Activated CD8-positive, alpha-beta T cell treated with anti-CD3 and anti-CD28 coated beads, Interleukin-2, amount 10 ng/mL, durations not matched to agents 7 days and 5 days (primary cell): ENCODE results near the gene PTPRE. TPM values are rescaled to one million over a fixed set of nuclear protein-coding genes. Genes with fewer than 3 reads are reported as not detected.

Experiments
- ATAC-seq: fragments of 150-1000 bp; cut with Tn5 transposase; one replicate; pipeline ENCODE4 v1.10.0; 2021; ENCODE audit warnings: moderate library complexity
- CTCF ChIA-PET: fragments of 350-600 bp; sonication (Branson Sonifier 250); formaldehyde crosslinking; loops from one replicate; lab custom pipeline; 2021; ENCODE audit warnings: antibody characterized with exemption; lab: Charles Lee
- POLR2A ChIA-PET: fragments of 350-600 bp; sonication (Branson Sonifier 250); formaldehyde crosslinking; loops from one replicate; lab custom pipeline; 2021; ENCODE audit warnings: antibody characterized with exemption; lab: Charles Lee
- DNase-seq: peaks from one replicate; pipeline ENCODE4 v3.0.0-alpha.2; 2020
- H3K27ac Mint-ChIP-seq: one replicate; pipeline ENCODE4 v1.8.0; 2021; ENCODE audit warnings: mild to moderate bottlenecking, mixed read lengths
- H3K27me3 Mint-ChIP-seq: one replicate; pipeline ENCODE4 v1.8.0; 2021; ENCODE audit warnings: low read depth, mixed read lengths
- H3K36me3 Mint-ChIP-seq: one replicate; pipeline ENCODE4 v1.8.0; 2021; ENCODE audit warnings: low read depth, mixed read lengths
- H3K4me1 Mint-ChIP-seq: one replicate; pipeline ENCODE4 v1.8.0; 2021; ENCODE audit warnings: low read depth, mixed read lengths
- H3K4me3 Mint-ChIP-seq: one replicate; pipeline ENCODE4 v1.8.0; 2021; ENCODE audit warnings: mild to moderate bottlenecking, mixed read lengths
- H3K9me3 Mint-ChIP-seq: one replicate; pipeline ENCODE4 v1.8.0; 2022; ENCODE audit warnings: mixed read lengths; ENCODE audit not compliant: insufficient read depth
- total RNA-seq, 2 experiments: library from RNA; stranded (reverse); gene quantifications; one replicate each; pipeline ENCODE4 v1.2.3, GENCODE V29; 2021

PTPRE gene
- total RNA-seq, 2 experiments from 2014 or later: 21.4 to 24.5 TPM

DNA sequence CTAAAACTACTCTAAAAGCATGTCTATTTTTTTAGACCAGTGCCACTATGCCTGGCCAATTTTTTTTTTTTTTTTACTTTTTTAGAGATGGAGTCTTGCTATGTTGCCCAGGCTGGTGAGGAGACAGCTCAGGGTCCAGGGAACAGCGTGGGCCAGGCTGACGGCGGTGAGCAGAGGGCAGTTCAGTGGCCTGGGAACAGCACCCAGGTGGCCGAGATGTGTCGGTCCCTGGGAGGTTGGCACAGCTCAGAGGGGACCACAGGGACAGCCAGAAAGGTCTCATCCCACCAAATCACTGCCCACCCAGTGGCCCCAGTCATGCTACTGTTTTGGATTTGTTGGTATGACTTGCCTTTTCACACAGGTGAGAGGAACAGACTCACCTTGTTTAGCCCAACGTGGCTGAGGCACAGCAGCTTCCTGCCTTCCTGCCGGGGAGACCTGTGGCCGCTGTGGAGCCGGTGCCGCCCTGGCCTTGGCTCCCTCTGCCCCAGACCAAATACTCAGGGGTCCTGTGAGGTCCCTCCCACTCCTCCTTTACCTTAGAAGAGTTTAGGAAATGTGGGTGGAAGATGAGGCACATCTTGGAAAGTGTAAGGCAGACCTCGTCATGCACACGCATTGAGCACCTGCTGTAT is 109.6 kb downstream of the PTPRE start:
- no peak overlapping the region for H3K4me3 Mint-ChIP-seq
- H3K27ac Mint-ChIP-seq: no peak overlapping the region
- H3K36me3 Mint-ChIP-seq: no peaks in the 10 kb centered on the region
- H3K27me3 Mint-ChIP-seq: no peaks in the 10 kb centered on the region
- POLR2A ChIA-PET: no interaction called here
- CTCF ChIA-PET: interaction anchor here (0.7 to 1.4 kb wide), 5 partner anchors 20 to 109 kb away, joined by 3 to 7 read pairs (median 3); partner anchors contain the start of gene PTPRE
- ATAC-seq (no peak), DNase-seq (no peak)
- H3K4me1 Mint-ChIP-seq: peaks cover 4% of the 10 kb centered on the region
- H3K9me3 Mint-ChIP-seq: no peaks in the 10 kb centered on the region

DNA sequence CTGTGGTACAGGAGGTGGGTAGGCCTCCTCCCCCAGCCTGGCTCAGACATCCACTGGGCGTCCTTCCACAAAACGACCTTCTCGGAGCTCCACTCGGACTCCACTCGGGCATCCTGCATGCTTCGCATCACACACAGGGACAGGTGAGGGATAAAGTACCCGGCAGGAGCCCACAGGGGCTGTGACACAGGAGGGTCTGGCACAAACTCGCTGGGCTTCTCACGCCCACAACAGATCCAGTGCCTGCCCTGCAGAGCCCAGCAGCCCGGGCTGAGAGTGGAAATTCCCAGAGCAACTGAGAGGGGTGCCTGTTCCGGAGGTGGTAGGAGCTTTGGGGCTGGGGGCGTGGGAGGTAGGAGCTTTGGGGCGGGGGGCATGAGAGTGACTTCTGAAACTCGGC is 110.9 kb downstream of the PTPRE start:
- Mint-ChIP-seq H3K4me3 (no peak overlapping the region), H3K27ac (no peak overlapping the region), H3K9me3 (no peaks in the 10 kb centered on the region), H3K36me3 (no peaks in the 10 kb centered on the region), H3K27me3 (no peaks in the 10 kb centered on the region), H3K4me1 (peaks cover 3% of the 10 kb centered on the region)
- DNase-seq (no peak), ATAC-seq (no peak)
- ChIA-PET POLR2A (no interaction called here), CTCF (interaction anchor here (0.5 to 1.5 kb wide), 3 partner anchors 16 to 228 kb away, joined by 3 to 5 read pairs (median 3); no protein-coding TSS in a partner anchor)

DNA sequence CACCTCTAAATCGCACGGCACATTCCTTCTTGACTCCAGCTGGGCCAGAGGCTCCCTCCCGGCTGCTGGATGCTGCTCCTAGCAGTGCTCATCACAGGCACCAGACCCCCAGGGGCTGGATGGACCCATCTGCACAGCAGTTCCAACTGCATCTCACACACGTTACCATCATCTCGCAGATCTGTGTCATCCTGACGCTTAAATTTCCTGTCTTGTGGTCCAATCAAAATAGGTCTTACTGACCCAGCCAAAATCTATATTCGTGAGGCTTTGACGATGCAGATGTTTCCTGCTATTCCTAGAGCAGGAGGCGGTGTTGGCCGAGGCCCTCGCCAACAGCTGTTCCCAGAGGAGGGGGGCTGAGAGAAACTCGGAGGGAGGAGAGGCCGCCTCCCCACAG is 111.3 kb downstream of the PTPRE start:
- no peak overlapping the region for H3K27ac Mint-ChIP-seq
- peaks cover 3% of the 10 kb centered on the region for H3K4me1 Mint-ChIP-seq
- H3K9me3 Mint-ChIP-seq: no peaks in the 10 kb centered on the region
- H3K27me3 Mint-ChIP-seq: no peaks in the 10 kb centered on the region
- ChIA-PET POLR2A (no interaction called here), CTCF (interaction anchor here (0.5 to 1.5 kb wide), 4 partner anchors 15 to 227 kb away, joined by 3 to 5 read pairs (median 3); no protein-coding TSS in a partner anchor)
- DNase-seq: no peak
- H3K4me3 Mint-ChIP-seq: no peak overlapping the region
- H3K36me3 Mint-ChIP-seq: no peaks in the 10 kb centered on the region
- ATAC-seq: no peak

DNA sequence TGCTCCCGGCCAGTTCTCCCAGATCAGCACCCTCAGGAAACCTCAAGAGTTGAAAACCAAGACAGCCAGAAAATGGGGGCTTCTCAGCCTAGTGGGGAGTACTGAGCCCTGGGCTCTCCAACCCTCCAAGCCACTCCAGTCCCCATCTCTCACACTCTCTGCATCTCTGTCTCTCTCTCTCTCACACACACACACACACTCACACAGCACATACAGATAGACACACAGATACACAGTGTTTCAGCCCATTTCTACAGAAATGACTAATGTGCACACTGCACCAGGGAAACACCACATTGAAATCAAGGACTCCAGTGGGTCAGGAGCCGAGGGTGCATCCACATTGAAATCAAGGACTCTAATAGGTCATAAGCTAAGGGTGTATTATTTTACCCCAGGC is 111.8 kb downstream of the PTPRE start:
- no peak for ATAC-seq
- CTCF ChIA-PET: interaction anchor here (0.6 to 1.5 kb wide), 2 partner anchors 17 to 25 kb away, joined by 3 to 5 read pairs; no protein-coding TSS in a partner anchor

GRCh38 chr10:128022261-128023196 is 115.6 kb downstream of the PTPRE start:
- H3K36me3 Mint-ChIP-seq: no peaks in the 10 kb centered on the region
- ChIA-PET POLR2A (no interaction called here), CTCF (interaction anchor here (1.4 to 3.5 kb wide), 2 partner anchors 11 to 13 kb away, joined by 5 to 12 read pairs; no protein-coding TSS in a partner anchor)

More for the DNA sequence above, 111.8 kb downstream of the PTPRE start:
- no peaks in the 10 kb centered on the region for H3K9me3 Mint-ChIP-seq
- no peak overlapping the region for H3K4me3 Mint-ChIP-seq
- no peak for DNase-seq
- peaks cover 3% of the 10 kb centered on the region for H3K4me1 Mint-ChIP-seq
- no peaks in the 10 kb centered on the region for H3K36me3 Mint-ChIP-seq
- no peak overlapping the region for H3K27ac Mint-ChIP-seq
- H3K27me3 Mint-ChIP-seq: no peaks in the 10 kb centered on the region
- POLR2A ChIA-PET: no interaction called here

GRCh38 chr10:128024426-128024825 is 117.5 kb downstream of the PTPRE start:
- no peaks in the 10 kb centered on the region for H3K9me3 Mint-ChIP-seq
- H3K27ac Mint-ChIP-seq: no peak overlapping the region
- no peaks in the 10 kb centered on the region for H3K27me3 Mint-ChIP-seq
- peaks cover 19% of the 10 kb centered on the region for H3K4me1 Mint-ChIP-seq
- no peaks in the 10 kb centered on the region for H3K36me3 Mint-ChIP-seq
- DNase-seq (no peak), ATAC-seq (no peak)
- H3K4me3 Mint-ChIP-seq: no peak overlapping the region
- ChIA-PET CTCF (interaction anchor here (0.8 to 1.4 kb wide), 3 partner anchors 11 to 45 kb away, joined by 3 to 9 read pairs (median 8); no protein-coding TSS in a partner anchor), POLR2A (no interaction called here)

More at GRCh38 chr10:128022261-128023196, 115.6 kb downstream of the PTPRE start:
- Mint-ChIP-seq H3K27me3 (no peaks in the 10 kb centered on the region), H3K9me3 (no peaks in the 10 kb centered on the region), H3K4me3 (no peak overlapping the region), H3K27ac (no peak overlapping the region), H3K4me1 (peaks cover 16% of the 10 kb centered on the region)
- ATAC-seq (no peak), DNase-seq (no peak)

GRCh38 chr10:128025437-128025836 is 118.5 kb downstream of the PTPRE start:
- no peaks in the 10 kb centered on the region for H3K36me3 Mint-ChIP-seq
- H3K27me3 Mint-ChIP-seq: no peaks in the 10 kb centered on the region
- DNase-seq (no peak), ATAC-seq (no peak)
- no peak overlapping the region for H3K27ac Mint-ChIP-seq
- H3K4me1 Mint-ChIP-seq: peaks cover 19% of the 10 kb centered on the region
- H3K9me3 Mint-ChIP-seq: no peaks in the 10 kb centered on the region
- POLR2A ChIA-PET: no interaction called here
- H3K4me3 Mint-ChIP-seq: no peak overlapping the region
- CTCF ChIA-PET: interaction anchor here (1.0 kb wide), 1 partner anchor 119 kb away, joined by 3 read pairs; the partner anchor contains the start of gene PTPRE

DNA sequence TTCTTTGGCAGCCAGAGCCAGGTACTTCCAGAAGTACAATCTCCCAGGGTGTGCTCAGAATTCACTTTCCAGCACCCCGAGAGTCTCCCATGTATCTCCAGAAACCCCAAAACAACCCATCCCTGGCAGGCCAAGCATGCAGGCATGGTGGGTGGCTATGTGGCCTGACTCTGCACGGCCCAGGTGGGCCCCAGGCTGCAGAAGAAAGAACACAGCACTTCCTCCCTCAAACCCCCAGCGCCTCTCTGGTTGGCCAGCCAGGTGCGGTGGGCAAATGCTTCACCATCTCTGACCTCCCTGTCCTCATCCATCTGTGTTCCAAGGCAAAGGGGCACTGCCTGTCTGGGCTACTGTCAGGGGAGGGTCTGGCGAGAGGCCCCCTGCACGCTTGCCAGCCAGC is 119.0 kb downstream of the PTPRE start:
- no peak for ATAC-seq
- H3K36me3 Mint-ChIP-seq: no peaks in the 10 kb centered on the region
- ChIA-PET POLR2A (no interaction called here), CTCF (interaction anchor here (1.1 to 1.7 kb wide), 3 partner anchors 10 to 44 kb away, joined by 7 to 15 read pairs (median 8); no protein-coding TSS in a partner anchor)
- H3K9me3 Mint-ChIP-seq: no peaks in the 10 kb centered on the region
- H3K4me3 Mint-ChIP-seq: no peak overlapping the region
- no peak for DNase-seq
- H3K4me1 Mint-ChIP-seq: peaks cover 19% of the 10 kb centered on the region
- no peaks in the 10 kb centered on the region for H3K27me3 Mint-ChIP-seq
- no peak overlapping the region for H3K27ac Mint-ChIP-seq

DNA sequence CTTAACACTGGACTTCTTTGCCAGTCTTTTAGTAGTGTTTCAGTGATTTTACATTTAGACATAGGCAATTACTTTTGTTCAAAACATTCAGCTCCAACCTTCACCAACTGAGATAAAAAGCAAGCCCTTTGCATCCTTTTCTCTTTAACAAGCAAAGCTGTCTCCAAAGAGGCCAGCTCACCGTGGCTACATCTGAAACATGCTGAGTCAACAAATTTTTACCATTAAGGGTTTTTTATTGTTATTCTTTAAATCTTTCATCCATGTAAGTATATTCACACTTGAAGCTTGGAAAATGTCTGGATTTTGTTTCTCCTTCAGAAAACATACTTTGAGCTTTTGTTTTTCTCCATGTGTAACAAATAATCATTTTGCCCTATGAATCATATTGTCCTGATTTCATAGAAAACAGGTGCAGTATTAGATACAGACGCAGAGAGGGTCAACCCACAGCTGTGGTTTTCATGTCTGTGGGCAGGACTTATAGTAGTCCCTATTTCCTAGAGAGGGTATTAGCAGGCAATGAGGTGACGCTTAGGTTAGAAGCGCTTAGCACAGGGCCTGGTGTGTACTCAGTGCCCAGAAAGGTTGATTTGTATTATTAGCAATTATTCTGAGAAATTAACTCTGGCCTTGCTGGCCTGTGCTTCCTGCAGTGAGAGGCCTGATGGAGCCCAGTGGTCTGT is 119.9 kb downstream of the PTPRE start:
- CTCF ChIA-PET: interaction anchor here (1.0 to 2.0 kb wide), 5 partner anchors 9 to 51 kb away, joined by 3 to 15 read pairs (median 7); no protein-coding TSS in a partner anchor
- H3K27ac Mint-ChIP-seq: no peak overlapping the region
- H3K27me3 Mint-ChIP-seq: no peaks in the 10 kb centered on the region
- H3K4me3 Mint-ChIP-seq: no peak overlapping the region
- H3K9me3 Mint-ChIP-seq: no peaks in the 10 kb centered on the region
- DNase-seq: no peak
- peaks cover 19% of the 10 kb centered on the region for H3K4me1 Mint-ChIP-seq
- H3K36me3 Mint-ChIP-seq: no peaks in the 10 kb centered on the region
- ATAC-seq: no peak
- POLR2A ChIA-PET: interaction anchor here (1.0 kb wide), 1 partner anchor 42 kb away, joined by 4 read pairs; no protein-coding TSS in a partner anchor

DNA sequence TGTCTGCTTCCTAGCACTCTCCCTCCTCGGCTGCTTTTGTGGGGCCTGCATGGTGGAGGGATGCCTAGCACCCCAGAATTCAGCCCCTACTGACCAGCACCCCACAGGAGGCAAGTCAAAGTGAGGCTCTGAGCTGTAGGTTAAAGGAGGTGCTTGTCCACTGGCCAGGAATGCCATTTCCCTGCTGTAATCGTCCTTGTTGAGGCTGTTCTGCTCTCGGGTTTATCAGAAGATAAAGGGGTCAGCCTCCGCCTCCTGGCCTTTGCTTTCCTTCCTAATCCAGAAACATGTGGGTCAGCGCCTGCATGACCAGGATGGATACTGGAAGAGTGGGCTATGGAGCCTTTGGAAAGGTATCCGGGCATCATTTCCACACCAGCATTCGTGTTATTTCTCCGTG is 120.4 kb downstream of the PTPRE start:
- no peak for ATAC-seq
- POLR2A ChIA-PET: interaction anchor here (1.0 kb wide), 1 partner anchor 42 kb away, joined by 4 read pairs; no protein-coding TSS in a partner anchor
- no peak overlapping the region for H3K27ac Mint-ChIP-seq
- H3K36me3 Mint-ChIP-seq: no peaks in the 10 kb centered on the region
- CTCF ChIA-PET: interaction anchor here (1.0 to 2.0 kb wide), 5 partner anchors 8 to 51 kb away, joined by 3 to 15 read pairs (median 7); no protein-coding TSS in a partner anchor
- peaks cover 19% of the 10 kb centered on the region for H3K4me1 Mint-ChIP-seq
- H3K9me3 Mint-ChIP-seq: no peaks in the 10 kb centered on the region
- H3K4me3 Mint-ChIP-seq: no peak overlapping the region
- H3K27me3 Mint-ChIP-seq: no peaks in the 10 kb centered on the region
- no peak for DNase-seq
